Iris pigment epithelial cell (primary cell): ENCODE measurements around the gene LLGL2.

ENCODE experiments used
- DNase-seq: peaks from one replicate; pipeline ENCODE4 v3.0.0-alpha.2; 2011; ENCODE audit warnings: low read depth

The LLGL2 gene

DNA sequence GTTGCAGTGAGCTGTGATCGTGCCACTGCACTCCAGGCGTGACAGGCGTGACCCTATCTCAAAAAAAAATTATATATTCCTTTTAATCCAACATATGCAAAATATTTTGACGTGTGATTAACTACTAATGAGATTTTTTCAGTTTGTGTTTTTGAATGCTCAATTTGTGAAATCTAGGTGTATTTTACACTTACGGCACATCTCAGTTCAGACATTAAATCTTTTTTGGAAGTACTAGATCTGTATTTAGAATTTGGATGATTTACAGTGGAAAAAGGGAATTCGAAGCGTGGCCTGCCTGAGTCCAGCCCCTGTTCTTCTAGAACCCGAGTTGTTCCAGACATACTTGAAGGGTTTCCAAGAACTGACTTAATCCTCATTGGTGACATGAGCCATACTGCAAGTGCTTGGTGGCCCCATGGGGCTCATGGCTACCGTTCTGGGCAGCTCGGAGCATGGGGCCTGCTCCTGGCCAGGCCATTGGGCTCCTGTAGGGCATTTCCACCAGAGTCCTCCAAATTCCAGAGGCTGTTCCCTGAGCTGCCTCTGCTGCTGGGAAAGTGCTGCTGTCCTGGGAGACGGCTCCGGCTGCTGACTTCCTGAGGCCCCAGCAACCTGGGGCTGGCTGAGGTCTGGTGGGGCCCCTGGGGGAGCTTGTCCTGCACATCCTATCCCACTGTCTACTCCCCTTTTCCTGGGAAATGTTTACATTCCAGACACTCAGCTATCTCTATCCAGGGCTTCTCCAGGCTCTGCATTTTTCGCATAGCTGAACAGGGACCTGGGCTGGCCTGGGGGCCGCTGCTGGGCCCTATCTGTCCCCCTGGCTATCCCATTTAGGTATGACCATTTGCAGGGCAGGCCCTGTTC is 27.2 kb downstream of the LLGL2 start:
- DNase-seq, result no peak

DNA sequence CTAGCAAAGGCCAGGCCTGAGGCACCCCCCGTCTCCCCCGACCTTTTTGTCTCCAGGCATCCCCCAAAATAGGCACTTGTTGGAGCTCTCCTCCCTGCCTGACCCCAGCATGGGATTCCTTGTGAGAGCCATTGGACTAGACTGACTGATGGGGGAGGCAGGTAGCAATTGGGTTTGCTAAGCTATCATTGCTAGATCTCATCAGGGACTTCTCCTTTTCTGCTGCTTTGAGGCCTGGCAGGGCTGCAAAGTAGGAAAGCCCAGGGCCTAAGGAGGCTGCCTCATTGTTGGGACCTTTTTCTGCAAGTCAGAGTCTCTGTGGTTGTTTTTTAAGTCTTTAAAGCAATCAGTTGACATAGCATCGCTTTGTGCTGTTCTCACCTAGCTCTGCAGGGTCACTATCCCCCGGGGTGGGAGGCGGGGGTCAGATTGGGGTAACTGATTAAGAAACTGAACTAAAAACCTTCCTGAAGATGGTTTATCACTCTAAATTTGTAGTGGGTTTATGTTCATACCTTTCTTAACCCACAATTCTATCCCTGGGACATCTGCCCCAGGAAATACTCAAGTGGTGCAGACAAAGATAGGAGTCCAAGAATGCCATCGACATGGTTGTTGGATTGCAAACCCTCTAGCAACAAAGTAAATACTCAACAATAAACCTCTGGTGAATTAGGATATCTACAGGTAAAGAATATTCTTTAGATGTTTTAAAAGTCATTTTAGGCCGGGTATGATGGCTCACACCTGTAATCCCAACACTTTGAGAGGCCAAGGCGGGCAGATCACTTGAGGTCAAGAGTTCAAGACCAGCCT is 28.0 kb downstream of the LLGL2 start:
- DNase-seq, result no peak

DNA sequence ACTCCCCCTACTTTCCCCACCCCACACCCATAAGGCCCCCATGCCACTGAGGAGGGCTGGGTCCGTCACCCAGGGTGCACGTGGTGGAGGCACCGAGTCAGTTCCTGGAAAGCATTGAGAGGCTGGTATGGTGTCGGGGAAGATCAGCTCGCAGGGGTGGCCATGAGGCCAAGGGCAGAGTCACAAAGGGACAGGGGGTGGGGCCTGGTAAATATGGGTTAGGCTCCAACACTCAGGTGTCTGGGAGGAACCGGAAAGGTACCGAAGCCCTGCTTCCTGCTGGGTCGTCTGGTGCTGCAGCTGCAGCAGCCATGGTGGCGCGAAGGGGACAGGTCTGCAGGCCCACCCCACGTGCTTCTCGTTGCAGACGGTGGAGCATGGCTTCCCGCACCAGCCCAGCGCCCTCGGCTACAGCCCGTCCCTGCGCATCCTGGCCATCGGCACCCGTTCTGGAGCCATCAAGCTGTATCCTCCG is 30.2 kb downstream of the LLGL2 start:
- DNase-seq, result no peak

DNA sequence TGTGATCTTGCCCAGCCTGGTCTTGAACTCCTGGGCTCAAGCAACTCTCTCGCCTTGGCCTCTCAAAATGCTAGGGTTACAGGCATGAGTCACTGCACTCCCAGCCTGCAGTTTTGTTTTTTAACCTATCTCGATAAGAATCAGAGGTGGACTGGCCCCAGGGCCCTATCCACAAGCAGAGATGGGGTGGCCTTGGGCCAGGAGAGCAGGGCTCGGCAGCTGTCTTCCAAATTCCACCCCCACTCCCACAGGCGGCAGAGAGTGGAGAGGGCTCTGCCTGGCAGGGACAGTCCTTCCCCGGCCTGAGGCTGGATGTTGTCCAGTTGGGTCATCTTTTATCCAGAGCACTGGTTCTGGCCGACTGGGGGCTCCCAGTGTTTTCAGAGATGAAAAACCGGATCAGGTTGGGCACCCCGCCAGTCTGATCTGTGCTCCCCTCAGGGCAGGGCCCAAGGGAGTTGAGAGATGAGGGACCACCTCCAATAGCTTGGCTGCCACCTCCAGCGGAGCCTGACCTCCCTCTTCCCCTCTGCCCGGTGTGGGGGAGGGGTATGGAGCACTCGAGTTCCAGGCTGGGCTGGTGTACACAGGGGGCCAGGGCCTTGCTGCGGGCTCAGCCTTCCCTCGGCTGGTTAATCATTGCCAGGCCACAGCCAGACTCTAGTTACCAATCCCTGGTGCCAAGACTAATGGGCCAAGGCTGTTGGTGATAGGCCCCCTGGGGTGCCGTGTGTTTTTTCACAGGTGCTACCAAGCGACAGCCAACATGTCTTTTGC is 31.8 kb downstream of the LLGL2 start:
- DNase-seq, result peak; percentile 30

GRCh38 chr17:75557852-75558665 is 32.6 kb downstream of the LLGL2 start:
- no peak for DNase-seq

- no peak for DNase-seq
Measured at GRCh38 chr17:75558666-75559530, 33.4 kb downstream of the LLGL2 start.

DNA sequence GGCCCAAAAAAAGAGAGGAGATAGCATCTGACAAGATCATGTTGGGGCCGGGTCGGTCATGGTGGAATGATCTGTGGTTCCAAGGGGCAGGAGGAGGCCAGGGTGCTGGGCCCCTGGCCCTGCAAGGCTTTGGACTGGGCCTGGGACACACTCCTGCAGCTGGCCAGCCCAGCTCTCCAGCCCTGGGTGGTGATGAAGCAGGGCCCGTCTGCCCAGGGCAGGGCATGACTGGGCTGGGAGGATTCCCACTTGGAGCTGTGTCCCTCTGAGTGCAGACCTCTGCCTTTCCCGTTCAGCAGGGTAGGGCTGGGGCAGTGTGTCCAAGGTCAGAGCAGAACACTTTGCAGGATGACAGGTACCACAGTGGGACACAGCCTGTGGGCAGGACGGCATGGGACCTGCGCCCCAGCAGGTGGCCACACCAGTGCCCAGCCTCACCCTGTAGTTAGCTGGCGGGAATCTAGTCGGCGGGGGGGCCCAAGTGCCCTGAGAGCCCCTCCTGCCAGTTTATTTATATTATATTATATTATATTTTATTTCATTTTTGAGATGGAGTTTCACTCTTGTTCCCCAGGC is 34.5 kb downstream of the LLGL2 start:
- DNase-seq, result no peak

GRCh38 chr17:75561927-75562603 is 36.6 kb downstream of the LLGL2 start:
- DNase-seq, result no peak

- no peak for DNase-seq
Measured at GRCh38 chr17:75563063-75563758, 37.7 kb downstream of the LLGL2 start.

DNA sequence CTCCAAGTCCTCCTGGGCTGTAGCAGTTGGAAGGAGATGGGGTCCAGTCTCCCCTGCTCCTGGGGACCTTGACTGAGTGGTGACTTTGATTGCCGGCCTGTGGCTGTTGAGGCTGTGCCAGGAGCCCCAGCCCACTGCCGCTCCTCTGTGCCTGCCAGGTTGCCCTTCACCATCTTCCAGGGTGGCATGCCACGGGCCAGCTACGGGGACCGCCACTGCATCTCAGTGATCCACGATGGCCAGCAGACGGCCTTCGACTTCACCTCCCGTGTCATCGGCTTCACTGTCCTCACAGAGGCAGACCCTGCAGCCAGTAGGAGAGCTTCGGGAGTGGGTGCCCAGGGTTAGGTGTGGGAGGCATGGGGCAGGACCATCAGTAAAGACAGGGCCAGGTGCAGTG is 38.7 kb downstream of the LLGL2 start:
- no peak for DNase-seq

DNA sequence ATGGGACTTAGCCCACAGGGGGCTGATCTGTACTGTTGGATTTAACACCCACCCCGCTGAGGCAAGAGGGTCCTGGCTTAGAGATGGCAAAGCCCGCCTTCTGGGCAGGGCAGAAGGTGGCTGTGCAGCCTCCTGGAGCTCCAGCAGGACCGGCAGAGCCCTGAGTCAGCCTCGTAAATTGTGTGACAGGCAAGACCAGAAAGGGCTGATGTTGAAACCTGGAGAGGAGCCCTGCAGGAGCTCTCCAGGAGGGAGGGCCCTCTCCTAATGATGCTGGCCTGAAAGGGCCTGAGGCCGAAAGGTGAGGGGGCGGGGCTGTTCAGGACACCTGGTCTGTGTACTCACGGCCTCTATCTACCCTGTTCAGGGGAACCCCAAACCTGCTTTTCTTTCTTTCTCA is 39.6 kb downstream of the LLGL2 start:
- no peak for DNase-seq

- no peak for DNase-seq
Measured at GRCh38 chr17:75565618-75566017, 40.1 kb downstream of the LLGL2 start.

DNA sequence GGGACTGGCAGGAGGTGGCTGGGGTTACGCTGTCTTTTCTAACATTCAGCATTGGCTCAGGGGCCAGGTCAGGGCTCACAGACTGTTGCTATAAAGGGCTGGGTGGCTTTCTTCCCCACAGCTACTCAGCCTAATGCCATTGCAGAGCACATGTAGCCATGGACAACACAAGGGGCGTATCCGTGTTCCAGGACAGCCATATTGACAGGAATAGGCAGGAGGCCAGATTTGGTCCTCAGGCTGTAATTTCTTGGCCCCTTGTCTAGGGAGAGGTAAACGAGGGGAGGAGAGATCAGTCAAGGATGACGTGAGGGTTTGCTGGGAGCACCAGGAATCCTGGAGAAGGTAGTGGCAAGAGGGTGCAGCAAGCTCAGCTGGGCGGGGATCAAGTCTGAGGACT is 40.9 kb downstream of the LLGL2 start:
- no peak for DNase-seq

- no peak for DNase-seq
Measured at GRCh38 chr17:75566834-75567233, 41.3 kb downstream of the LLGL2 start.

GRCh38 chr17:75568412-75569255 is 43.1 kb downstream of the LLGL2 start:
- DNase-seq, result no peak

GRCh38 chr17:75570034-75570676 is 44.7 kb downstream of the LLGL2 start:
- DNase-seq, result no peak

- DNase-seq, result no peak
Measured at GRCh38 chr17:75570772-75571171, 45.3 kb downstream of the LLGL2 start.
